OCI-LY1 (cell line): ENCODE results near the gene IL13.

Experiments
- EZH2 ChIP-seq: fragments of 200-600 bp; sonication (generic), shearing (Covaris generic); IDR thresholded peaks from 2 replicates; pipeline ENCODE4 v1.8.0; 2017; ENCODE audit warnings: borderline replicate concordance, mixed run types, mild to moderate bottlenecking, antibody characterized with exemption, low read length, moderate library complexity, mixed read lengths
- TF ChIP-seq, protein P1 (sequence below): fragments of 200-600 bp; sonication (generic), shearing (Covaris generic); IDR thresholded peaks from 2 replicates; pipeline ENCODE4 v1.5.1; 2017; ENCODE audit warnings: mild to moderate bottlenecking, antibody characterized with exemption, low read length, moderate library complexity, mixed read lengths

DNA sequence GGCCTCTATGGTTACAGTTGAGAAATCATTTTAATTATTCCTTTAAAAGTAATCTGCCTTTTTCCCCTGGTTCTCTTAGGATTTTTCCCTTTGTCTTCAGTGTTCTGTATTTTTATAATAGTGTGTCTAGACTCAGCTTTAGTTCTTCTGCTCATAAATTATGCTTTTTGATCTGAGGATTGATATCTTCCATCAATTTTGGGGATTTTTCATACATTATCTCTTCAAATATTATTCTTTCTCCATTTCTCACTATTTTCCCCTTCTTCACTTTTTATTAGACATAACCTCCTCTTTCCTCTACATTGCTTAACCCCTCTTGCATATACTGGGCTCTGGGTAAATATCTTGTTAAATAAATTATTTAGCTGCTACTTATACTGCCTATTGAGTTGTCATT, 36.3 kb upstream of the IL13 start:
- TF ChIP-seq, protein P1, sequence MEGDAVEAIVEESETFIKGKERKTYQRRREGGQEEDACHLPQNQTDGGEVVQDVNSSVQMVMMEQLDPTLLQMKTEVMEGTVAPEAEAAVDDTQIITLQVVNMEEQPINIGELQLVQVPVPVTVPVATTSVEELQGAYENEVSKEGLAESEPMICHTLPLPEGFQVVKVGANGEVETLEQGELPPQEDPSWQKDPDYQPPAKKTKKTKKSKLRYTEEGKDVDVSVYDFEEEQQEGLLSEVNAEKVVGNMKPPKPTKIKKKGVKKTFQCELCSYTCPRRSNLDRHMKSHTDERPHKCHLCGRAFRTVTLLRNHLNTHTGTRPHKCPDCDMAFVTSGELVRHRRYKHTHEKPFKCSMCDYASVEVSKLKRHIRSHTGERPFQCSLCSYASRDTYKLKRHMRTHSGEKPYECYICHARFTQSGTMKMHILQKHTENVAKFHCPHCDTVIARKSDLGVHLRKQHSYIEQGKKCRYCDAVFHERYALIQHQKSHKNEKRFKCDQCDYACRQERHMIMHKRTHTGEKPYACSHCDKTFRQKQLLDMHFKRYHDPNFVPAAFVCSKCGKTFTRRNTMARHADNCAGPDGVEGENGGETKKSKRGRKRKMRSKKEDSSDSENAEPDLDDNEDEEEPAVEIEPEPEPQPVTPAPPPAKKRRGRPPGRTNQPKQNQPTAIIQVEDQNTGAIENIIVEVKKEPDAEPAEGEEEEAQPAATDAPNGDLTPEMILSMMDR = no peak
- no peak for TF ChIP-seq EZH2
